HG03045 (cell line): Measurements from ENCODE around the gene CCNT2.
"Not testable (repeated sequence)": the region's sequence is repeated elsewhere in the genome, so short reads cannot be mapped to it uniquely, and the experiment has no call there.

Experiments
- ATAC-seq: cut with Tn5 transposase; IDR thresholded peaks from one replicate; pipeline ENCODE4 v1.9.1; 2021; ENCODE audit warnings: mild to moderate bottlenecking, moderate library complexity; ENCODE audit not compliant: unreplicated experiment

CCNT2 gene

DNA sequence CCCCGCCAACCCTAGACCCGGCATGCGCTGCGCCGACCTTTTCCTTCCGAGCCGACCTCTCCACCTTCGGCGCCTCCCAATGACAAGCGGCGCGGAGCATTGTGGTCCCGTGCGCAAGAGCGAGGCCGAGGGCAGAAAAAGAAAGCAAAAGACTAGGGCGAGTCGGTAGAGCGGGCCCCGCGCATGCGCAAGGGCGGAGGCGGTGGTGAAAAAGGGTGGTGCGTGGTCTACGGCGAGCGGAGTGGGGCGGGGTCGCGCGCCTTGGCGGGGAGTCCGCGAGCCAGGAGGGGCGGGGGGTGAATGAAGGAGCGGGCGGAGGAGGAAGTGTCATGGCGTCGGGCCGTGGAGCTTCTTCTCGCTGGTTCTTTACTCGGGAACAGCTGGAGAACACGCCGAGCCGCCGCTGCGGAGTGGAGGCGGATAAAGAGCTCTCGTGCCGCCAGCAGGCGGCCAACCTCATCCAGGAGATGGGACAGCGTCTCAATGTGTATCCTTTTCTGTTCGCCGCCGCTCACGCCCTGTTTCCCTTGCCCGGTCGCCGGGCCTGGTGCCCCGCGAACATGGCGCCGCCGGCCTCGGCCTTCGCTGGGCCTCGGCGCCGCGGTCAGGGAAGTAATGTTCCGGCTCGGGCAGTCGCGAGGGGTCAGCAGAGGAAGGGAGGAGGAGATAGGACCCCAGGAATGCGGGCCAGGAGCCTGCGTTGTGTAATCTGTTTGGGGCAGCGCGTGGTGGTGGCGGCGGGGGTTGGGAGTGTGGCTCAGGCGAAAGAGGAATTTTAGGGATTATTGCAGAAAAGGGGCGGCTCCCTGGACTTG, at the start of gene CCNT2:
CCNT2 (plus strand) TSS at position 297 of the 815 bp plus-strand sequence; CDS start at position 330, 33 bp downstream.
- peak; percentile 87 for ATAC-seq

DNA sequence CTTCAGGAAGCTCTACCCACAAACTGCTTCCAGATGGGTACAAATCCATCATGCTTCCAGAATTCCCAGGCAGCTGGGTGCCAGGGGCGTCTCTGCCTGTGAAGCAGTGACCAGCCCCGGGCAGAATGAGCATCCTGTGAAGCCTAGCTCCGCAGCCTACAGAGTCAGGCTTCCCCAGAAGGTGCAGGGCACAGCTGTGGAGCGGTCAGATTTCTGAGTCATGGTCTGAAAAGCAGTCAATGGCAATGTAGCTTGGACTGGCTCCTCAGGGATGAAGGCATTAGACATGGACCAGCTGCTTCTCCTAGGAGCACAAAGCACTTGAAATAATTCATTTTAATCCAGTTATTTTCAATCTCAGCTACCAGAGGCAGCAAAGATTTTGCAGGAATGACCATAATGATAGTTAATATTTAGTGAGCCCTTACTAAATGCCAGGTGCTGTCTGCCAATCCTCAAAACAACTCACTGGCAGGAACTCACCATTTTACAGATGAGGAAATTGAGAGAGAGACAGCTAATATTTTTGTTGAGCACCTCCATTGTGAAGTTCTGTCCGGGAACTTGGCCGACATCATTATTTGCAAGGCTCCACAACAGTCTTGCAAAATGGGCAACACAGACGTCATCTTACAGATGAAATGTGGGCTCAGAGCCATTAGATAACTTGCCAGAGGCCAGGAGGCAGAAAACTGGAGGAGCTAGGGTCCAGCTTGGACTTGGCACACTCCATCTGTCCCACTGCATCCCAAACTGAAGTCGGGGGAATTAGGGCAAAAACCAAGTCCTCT, 48.5 kb upstream of the CCNT2 start:
- no peak for ATAC-seq

DNA sequence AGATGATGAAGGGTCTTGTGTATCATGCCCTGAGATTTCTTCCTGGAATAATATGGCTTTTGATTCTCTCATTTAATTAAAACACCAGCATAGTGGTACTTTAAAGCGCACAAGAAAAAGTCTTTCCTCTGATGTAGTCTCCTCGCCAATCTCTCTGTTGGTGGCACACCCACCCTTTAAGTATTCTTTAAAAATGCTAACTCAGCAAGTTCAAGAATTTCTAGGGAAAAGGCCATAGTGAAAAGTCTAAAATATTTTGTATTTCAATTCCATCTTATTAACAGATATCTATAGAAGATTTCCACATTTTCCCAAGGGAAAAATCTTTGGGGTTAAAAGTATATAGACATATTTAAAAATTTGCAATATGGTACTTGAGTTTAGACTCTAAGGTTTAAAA, 45.5 kb upstream of the CCNT2 start:
- no peak for ATAC-seq

DNA sequence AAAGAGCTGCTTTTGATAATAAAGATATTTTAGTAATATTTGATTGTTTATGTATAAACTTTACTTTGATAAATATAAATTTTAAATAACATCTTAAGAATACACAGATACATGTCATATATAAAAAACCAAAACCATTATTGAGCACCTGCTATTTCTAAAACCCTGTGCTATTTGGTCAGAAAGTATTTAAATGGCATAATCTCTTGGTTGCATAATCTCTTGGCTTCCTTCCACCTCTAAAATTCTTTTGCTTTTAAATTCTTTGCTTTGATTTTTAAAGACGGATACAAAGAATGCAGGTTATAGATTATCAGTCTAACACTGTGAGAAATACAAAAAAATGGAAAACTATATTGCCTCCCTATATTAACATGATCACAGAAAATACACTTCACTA, 43.3 kb upstream of the CCNT2 start:
- no peak for ATAC-seq

DNA sequence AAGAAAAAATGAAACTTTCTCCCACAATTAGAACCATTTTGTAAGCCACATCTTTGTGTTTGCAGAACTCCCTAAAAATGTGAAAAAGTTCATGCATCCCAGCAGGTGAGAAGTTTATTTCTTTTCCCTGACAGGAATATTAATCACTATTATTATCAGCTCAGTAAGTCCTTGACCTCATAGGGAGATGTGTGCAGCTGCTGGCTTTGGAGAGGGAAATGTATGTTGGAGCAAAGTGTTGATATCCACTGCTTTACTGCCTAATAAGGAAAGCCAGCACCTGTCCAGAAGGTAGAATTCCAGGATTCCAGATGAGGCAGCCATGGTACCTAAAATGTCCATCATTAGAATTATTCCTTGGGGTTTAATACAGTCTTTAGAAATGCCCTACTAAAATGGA, 35.8 kb upstream of the CCNT2 start:
- ATAC-seq, result no peak

DNA sequence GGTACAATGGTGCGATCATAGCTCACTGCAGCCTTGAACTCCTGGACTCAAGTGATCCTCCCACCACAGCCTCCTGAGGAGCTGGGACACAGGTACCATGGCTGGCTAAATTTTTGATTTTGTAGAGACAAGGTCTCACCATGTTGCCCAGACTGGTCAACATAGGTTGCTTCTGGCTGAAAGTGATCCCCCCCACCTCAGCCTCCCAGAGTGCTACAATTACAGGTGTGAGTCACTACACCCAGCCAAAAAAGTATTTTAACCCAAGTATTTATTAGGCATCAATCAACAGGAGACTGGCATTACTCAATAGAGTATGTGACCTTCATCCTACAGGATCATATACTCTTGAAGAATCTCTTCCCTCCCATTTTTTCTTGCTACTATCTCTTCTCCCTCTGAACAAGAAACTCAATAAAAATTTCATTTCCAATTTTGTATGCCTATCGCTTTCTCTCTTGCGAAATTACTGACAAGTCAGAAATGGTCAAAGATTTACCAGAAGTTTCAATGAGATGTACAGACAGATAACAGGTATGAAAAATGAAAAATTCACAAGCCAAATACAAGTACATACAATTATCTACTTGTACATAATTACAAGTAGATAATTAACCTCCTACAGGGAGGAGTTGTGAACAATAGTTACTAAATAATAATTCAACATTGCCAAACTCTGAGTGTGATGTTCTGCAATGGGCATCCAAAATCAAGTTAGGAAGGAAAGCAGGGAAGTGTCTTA, 34.9 kb upstream of the CCNT2 start:
- ATAC-seq, result no peak

DNA sequence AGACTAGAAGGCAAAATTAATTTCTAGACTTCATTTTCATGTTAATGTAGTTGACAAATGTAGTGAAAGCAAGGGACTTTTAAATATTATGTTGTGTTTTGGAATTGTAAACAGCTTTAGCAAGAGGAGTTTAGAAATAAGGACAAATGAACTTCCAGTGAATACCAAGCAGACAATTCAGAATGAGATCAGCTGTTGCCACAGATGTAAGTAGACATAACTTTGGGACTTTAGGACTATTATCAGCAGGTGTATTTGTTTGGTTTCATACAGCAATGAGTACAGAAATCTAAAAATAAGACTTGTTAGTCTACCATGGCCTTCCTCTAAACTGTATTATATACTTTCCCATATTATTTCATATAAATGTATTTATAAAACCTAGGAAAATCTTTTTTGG, 34.2 kb upstream of the CCNT2 start:
- ATAC-seq, result no peak

DNA sequence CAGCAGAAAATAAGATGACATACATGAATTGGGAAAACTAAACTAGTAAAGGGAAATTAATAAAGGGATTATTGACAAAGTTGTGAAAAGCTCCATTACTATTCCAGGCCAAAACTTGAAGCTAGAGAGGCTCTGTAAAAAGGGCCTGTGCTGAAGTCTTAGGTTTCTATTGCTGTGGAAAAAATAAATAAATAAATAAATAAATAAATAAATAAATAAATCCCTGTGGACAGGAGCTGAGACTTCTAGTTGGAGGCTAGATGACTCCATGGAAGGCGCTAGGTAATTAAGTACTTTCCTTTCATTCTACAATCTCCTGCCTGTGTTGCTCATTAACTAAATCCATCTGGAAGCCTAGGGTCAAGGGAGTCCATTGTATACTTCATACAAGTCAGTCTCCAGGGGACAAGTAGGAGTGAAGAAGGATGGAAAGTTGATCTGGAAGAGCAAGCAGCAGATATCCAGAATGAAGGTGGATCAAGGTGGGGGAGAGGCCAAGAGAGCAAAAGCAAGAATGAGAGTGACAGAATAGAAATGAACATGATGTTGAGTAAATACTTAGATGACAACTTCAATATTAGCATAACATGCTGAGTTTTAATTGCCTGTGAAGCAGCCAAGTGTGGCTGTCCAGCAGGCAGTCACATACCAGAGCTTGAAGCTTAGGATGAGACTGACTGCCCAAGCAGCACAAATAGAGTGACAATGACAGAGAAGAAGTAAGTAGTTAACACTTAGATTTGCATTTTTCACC, 26.2 kb upstream of the CCNT2 start:
- no peak for ATAC-seq

DNA sequence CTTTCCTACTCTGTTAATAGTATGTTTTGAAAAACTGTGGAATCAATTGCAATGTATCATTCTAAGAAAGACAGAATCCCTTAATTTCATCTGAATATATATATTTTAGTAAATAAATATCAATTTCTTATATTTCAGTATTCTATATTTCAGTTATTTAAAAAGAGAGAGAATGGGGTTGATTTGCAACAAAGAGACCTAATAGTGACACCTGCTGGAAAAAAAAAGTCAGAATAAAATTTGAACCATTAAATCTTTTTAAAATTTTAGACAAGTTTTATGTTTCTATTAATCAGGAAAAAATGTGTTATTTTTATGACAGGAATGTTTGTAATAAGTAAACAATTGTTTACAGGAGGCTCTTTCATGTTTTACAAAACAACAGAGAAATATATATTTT, 20.7 kb upstream of the CCNT2 start:
- no peak for ATAC-seq

DNA sequence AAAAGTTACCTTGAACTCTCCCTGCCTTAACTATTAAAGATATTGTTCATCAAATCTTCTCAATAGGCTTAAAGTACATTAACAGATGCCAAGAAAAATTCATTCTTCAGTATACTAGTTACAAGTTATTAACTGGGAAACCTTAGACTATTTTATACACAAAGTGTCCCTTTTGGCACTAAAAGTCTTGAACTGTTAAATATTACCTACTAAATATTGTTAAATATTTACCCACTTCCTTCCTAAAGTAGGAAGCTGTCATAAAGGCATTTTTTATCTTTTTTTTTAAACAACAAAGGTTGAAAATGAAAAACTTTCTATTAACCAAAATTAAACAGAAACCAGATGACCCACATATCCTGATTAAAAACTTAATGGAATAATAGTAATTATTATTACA, 19.4 kb upstream of the CCNT2 start:
- no peak for ATAC-seq

DNA sequence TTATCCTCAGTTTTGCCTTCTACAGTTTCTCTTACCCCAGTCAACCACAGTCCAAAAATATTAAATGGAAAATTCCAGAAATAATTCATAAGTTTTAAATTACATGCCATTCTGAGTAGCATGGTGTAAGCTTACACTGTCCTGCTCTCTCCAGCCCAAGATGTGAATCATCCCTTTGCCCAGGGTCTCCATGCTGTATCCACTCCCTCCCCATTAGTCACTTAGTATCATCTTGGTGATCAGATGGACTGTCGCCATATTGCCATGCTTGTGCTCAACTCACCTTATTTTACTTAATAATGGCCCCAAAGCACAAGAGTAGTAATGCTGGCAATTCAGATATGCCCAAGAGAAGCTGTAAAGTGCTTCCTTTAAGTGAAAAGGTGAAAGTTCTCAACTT, 18.5 kb upstream of the CCNT2 start:
- no peak for ATAC-seq

DNA sequence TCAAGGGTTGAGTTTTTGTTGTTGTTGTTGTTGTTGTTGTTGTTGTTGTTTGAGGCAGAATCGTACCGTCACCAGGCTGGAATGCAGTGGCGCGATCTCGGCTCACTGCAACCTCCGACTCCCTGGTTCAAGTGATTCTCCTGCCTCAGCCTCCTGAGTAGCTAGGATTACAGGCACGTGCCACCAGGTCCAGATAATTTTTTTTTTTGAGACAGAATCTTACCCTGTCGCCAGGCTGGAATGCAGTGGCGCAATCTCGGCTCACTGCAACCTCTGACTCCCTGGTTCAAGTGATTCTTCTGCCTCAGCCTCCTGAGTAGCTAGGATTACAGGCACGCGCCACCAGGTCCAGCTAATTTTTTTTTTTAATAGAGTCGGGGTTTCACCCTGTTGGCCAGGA, 14.9 kb upstream of the CCNT2 start:
- not testable (repeated sequence) for ATAC-seq

DNA sequence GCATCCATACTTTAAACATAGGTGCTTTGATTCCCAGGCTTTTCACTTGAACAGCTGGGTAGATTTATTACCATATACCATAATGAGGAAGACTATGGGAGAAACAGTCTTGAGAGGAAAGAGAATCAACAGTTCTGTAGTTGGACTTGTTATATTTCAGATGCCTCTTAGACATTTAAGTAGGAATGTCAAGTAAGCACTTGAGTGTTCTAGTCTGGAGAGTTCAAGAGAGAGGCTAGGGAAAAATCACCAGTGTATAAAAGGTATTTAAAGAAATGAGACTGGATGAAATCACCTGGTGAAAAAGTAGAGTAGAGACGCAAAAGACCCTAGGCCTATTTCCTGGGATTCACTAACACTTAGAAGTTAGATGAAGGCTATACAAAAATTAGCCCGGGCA, 13.5 kb upstream of the CCNT2 start:
- ATAC-seq, result no peak

DNA sequence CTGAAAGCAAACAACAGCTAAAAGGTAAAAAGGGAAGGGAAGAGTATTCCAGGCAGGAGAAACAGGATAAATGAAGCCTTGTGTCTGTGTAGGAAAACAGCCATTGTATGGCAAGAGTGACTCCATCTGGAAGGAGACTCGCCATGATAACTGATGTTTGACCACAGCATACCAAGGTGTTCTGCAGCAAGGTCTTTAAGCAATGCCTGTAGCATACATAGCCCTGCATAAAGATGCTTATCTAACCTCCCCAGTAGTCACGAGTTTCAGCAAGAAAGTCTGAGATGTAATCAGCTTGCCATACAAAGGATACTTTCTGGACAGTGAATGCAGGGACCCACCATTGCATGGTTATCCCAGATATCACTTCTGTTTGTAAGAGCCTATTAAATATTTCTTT, 11.9 kb upstream of the CCNT2 start:
- no peak for ATAC-seq

DNA sequence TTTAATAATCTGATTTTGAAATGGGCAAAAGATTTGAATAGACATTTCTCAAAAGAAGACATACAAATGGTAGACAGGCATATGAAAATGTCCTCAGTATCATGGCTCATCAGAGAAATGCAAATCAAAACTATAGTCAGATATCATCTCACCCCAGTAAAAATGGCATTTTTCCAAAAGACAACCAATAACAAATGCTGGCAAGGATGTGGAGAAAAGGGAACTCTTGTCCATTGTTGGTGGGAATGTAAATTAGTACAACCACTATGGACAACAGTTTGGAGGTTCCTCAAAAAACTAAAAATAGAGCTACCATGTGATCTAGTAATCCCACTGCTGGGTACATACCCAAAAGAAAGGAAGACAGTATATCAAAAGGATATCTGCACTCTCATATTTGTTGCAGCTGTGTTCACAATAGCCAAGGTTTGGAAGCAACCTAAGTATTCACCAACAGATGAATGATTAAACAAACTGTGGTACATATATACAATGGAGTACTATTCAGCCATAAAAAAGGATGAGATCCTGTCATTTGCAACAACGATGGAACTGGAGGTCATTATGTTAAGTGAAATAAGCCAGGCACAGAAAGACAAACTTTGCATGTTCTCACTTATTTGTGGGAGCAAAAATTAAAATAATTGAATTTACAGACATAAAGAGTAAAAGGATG, 11.0 kb upstream of the CCNT2 start:
- ATAC-seq, result not testable (repeated sequence)

DNA sequence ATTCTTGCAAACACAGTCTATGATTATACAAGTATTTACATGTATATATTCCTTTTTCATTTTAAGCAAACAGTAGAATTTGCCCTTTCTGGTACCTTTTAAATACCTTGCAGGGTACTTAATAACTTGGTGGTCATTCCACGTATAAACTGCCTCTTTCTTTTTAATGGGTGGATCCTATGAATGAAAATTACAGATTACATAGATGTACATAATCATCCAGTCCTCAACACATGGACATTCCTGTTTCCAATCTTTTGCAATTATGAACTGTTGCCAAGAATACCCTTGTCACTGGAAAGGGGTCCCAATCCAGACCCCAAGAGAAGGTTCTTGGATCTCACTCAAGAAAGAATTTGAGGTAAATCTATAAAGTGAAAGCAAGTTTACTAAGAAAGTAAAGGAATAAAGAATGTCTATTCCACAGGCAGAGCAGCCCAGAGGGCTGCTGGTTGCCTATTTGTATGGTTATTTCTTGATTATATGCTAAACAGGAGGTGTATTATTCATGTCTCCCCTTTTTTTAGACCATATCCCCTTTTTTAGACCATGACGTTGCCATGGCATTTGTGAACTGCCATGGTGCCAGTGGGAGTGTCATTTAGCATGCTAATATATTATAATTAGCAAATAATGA, 7.7 kb upstream of the CCNT2 start:
- no peak for ATAC-seq

DNA sequence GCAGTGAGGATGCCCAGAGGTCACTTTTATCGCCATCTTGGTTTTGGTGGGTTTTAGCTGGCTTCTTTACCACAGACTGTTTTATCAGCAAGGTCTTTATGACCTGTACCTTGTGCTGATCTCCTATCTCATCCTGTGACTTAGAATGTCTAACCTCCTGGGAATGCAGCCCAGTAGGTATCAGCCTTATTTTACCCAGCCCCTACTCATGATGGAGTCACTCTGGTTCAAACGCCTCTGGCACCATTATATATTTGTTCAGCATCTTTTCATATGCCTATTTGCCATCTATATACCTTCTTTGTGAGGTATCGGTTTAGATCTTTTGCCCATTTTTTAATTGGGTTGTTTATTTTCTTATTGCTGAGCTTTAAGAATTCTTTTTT, 7.2 kb upstream of the CCNT2 start:
- ATAC-seq, result no peak

DNA sequence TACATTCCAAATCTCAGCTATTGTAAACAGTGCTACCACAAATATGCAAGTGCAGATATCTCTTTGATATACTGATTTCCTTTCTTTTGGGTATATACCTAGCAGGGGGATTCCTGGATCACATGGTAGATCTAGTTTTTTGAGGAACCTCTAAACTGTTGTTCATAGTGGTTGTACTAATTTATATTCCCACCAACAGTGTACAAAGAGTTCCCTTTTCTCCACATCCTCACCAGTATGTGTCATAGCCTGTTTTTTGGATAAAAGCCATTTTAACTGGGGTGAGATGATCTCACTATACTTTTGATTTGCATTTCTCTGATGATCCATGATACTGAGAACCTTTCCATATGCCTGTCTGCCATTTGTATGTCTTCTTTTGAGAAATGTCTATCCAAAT, 6.3 kb upstream of the CCNT2 start:
- no peak for ATAC-seq

DNA sequence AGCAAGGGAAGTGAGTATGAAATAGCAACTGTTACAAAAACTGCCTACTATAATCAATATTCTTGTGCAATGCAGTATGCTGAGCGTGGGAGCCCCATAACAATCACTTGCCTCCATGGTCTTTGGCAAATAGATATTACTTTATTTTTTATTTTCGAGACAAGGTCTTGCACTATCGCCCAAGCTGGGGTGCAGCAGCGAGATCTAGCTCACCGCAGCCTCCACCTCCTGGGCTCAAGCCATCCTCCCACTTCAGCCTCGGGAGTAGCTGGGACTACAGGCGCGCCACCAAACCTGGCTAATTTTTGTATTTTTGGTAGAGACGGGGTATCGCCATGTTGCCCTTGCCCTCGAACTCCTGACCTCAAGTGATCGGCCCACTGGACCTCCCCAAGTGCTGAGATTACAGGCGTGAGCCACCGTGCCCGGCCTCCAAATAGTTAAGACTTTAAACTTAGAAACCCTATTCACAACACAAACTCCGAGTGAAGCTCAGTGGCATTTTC, 1.2 kb upstream of the CCNT2 start:
- ATAC-seq, result no peak
